GM21423 (cell line): Measurements from ENCODE around the gene CTTNBP2NL.
"Not testable (repeated sequence)": the region's sequence is repeated elsewhere in the genome, so short reads cannot be mapped to it uniquely, and the experiment has no call there.

Source experiments
- ATAC-seq: cut with Tn5 transposase; IDR thresholded peaks from one replicate; pipeline ENCODE4 v1.9.1; 2021; ENCODE audit warnings: mild to moderate bottlenecking, moderate library complexity; ENCODE audit not compliant: unreplicated experiment

CTTNBP2NL gene

DNA sequence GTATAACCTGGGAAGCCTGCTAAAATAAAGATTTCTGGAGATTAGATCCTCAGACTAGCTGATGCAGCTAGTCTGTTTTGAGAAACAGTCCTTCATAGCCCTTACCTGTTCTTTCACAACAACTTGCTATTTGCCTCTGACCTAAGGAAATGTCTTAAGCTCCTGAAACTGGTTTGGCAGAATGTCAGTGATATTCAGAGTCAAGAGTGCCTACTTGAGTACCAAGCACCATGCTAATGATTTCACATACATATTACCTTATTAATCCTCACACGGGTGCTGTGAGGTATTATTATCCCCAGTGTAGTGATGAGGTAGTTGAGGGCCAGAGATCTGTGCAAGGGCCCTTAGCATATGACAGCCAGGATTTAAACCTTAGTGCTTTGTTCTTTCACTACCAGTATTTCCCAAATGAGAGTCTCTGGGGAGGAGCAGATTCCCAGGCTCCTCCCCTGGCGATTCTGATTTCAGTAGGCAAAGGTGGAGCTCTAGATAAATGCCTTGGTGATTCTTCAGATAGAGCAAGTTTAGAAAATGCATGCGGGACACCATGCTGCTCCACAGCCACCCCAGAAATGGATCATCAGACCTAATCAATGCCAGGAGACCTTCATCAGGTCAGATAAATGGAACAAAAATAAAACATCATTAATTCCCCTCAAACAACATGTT lies 65.3 kb downstream of the CTTNBP2NL start:
- no peak for ATAC-seq

DNA sequence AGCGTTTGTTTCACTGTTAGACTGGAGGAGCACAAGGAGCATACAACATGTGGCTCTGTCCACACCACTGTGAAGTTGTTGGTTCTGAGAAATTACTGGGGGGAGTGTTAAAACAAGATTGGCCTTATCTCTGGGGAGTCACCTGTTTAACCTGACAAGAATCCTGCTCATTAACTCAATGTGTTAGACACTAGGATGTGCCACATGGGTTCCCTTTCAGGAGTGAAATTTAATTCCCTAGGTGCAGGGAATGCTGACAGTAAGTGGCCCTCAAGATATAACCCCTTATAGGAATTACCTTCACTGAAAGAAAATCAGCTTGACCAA lies 66.9 kb downstream of the CTTNBP2NL start:
- no peak for ATAC-seq

DNA sequence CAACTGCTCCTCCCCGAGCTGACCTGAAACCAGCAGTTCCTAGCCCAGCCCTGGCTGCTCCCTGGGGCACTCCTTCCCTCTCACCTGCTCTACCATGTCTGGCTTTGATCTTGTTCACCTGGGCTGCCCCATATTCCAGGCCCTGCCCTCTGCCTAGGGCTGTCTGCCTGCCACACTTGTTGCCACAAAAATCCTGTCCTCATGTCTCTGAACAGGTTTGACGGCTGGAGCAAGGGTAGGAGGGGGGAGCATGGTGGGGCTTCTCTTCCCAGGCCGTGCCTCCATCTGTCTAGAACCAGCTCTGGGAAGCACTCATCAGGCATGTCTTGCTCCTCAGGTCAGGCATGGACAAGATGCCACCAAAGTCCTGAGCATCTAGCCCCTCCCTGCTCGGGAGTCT lies 68.5 kb downstream of the CTTNBP2NL start:
- ATAC-seq, result no peak

DNA sequence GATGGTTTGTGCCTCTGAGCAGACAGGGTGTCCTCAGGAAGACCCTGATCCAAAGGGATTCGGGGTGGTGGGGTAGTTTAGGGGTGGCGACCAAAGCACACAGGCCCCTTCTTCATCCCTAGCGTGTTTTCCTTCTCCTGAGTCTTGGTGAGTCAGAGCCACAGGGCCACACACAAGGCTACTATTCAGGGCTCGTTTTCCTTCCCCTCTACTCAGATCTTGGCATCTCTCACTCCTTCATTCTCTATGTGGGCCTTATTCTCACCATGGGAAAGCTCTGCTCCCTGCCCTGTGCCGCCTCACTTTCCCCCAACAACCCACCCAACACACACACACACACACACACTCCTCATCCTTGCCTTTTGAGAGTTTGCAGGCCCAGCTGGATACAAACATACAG lies 69.1 kb downstream of the CTTNBP2NL start:
- ATAC-seq, result no peak

DNA sequence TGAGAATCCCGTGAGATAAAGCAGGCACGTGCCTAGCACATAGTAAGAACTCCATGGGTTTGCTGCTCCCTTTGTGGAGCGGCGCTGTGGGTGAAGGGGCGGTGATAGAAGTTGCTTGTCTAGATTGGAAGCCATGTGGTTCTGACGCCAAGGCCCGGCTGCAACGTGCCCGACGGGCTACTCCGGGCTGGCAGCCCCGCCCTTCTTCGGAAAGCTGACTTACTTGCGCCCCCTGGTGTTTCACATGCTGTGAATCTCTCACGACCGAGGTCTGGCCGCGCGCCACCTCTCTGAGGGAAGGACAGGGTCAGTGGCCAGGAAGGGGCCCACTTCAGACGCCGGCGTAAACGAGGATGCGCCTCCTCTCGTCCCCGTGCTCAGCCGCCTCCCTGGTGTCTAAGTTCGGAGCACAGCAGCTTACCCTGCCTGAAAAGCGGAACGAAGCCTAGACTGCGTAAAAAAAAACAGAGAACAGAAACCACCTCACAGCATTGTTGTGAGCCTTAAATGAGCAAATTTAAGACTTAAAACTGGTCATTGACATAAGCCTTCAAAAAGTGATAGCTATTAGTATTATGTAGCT lies 70.2 kb downstream of the CTTNBP2NL start:
- ATAC-seq, result peak; percentile 91

DNA sequence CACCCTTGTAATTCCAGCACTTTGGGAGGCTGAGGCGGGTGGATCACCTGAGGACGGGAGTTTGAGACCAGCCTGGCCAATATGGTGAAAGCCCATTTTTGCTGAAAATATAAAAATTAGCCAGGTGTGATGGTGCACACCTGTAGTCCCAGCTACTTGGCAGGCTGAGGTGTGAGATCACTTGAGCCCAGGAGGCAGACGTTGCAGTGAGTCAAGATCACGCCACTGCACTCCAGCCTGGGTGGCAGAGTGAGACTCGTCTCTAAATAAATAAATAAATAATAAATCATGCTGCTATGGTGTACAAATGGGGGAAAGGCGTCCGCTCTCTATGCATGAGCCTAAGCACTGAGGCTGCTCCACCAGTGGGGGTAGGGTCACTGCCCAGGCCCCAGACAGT lies 74.3 kb downstream of the CTTNBP2NL start:
- ATAC-seq, result not testable (repeated sequence)

DNA sequence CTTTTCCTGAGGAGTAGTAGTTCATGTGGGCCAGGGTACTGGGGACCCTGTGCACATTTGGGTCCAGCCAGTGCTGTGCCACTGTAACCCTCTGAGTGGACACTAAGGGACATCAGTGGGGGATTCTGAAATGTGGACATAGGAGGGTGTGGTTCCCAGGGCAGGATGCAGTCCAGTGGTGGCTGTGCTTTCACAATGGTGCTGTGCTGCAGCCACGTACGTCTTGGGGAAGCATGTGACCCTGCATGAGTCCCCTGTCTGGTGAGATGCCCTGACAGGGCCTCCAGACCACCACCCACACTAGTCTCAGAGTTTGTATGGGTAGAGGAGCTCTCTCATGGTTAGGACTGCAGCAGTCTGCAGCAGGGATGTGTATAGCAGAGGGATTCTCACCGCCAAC lies 75.0 kb downstream of the CTTNBP2NL start:
- no peak for ATAC-seq

DNA sequence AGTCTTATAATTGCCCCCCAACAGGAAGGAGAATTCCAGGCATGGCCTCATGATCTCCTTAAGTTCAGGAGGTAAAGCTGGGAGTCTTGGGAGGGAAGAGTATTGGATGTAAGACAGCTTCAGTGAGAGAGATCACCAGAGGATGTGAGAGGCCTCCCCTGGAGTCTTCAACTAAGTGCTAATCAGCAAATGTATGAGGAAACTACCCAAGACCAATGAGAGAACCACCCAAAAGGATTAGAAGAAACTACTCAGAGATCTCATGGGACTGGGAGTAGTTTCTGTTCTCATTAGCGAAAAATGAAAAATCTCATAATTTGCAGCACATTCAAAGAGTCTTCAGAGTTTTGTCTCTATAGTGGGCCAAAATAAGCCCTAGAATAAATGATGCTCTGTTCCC lies 76.1 kb downstream of the CTTNBP2NL start:
- ATAC-seq, result no peak

DNA sequence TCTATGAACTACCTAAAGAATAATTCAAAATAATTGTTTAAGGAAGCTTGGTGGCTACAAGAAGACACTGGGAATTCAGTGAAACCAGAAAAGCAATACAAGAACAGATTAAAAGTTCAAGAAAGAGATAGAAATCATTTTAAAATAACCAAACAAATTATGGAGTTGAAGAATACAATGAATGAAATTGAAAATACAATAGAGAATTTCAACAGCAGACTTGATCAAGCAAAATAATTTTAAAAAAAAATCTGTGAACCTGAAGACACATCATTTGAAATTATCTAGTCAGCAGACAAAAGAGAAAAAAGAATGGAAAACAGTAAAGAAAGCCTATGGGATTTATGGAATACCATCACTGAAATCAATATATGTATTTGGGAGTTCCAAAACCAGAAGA lies 81.5 kb downstream of the CTTNBP2NL start:
- no peak for ATAC-seq

DNA sequence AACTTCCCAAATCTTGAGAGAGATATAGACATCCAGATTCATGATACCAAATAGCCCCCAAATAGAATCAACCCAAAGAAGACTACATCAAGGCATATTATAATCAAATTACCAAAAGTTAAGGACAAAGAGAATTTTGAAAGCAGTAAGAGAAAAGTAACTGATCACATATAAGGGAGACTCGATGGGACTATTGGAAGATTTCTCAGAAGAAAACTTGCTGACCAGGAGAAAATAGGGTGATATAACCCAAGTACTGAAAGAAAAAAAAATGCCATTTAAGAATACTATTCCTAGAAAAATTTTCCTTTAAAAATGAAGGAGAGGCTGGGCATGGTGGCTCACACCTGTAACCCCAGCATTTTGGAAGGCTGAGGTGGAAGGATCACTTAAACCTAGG lies 82.3 kb downstream of the CTTNBP2NL start:
- ATAC-seq, result no peak

DNA sequence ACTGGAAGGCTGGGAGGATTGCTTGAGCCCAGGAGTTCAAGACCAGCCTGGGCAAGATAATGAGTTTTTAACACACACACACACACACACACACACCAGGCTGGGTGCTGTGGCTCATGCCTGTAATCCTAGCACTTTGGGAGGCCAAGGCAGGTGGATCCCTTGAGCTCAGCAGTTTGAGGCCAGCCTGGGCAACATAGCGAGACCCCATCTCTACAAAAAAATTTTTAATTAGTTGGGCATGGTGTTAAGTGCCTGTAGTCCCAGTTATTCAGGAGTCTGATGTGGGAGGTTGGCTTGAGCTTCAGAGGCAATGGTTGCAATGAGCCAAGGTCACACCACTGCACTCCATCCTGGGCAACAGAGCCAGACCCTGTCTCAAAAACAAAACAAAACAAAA lies 90.0 kb downstream of the CTTNBP2NL start:
- not testable (repeated sequence) for ATAC-seq

DNA sequence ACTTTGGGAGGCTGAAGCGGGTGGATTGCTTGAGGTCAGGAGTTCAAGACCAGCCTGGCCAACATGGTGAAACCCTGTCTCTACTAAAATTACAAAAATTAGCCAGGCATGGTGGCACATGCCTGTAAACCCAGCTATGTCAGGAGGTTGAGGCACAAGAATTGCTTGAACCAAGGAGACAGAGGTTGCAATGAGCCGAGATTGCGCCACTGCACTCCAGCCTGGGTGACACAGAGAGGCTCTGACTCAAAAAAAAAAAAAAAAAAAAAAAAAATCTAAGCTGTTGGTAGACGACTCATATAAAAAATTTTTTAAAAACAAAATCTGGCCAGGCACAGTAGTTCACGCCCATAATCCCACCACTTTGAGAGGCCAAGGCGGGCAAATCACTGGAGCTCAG lies 91.7 kb downstream of the CTTNBP2NL start:
- ATAC-seq, result not testable (repeated sequence)

DNA sequence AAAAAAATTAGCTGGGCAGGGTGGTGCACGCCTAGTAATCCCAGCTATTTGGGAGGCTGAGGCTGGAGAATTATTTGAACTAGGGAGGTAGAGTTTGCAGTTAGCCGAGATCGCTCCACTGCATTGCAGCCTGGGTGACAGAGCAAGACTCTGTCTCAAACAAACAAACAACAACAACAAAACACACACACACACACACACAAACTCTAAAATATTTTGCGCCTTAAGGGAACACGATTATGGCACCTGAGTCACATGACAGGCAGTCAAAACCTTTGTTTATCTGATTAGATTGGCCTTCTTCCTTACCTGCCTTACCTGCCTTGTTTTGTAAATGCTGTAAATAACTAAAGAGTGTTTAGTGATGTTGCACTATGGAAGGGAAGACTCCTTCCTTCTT lies 92.1 kb downstream of the CTTNBP2NL start:
- ATAC-seq, result no peak

DNA sequence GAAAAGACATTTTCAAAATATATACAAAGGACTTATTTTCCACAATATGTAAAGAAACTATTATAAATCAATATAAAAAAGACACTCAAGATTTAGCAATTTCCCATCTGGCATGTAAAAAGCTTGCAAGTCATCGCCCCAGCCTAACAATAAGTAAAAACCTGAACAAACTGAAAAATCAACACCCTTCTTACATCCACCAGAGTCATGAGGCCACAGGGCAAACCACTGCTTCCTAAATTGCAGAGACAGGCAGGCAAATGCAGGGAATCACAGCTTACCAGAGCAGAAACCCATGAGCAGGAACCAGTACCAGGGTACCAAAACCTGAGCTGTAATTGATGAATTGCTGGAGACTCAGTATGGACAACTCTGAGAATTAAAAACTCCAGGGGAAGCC lies 96.1 kb downstream of the CTTNBP2NL start:
- ATAC-seq, result no peak

DNA sequence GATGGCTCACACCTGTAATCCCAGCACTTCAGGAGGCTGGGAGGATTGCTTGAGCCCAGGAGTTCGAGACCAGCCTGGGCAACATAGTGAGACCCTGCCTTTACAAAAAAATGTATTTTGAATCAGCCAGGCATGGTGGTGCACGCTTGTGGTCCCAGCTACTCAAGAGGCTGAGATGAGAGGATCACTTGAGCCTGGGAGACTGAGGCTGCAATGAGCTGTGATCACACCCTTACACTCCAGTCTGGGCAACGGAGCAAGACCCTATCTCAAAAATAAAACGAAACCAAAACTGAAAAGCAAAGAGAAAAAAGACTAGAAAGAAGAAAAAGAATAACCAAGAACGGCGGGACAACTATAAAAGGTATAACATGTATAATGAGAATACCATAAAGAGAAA lies 97.3 kb downstream of the CTTNBP2NL start:
- no peak for ATAC-seq

DNA sequence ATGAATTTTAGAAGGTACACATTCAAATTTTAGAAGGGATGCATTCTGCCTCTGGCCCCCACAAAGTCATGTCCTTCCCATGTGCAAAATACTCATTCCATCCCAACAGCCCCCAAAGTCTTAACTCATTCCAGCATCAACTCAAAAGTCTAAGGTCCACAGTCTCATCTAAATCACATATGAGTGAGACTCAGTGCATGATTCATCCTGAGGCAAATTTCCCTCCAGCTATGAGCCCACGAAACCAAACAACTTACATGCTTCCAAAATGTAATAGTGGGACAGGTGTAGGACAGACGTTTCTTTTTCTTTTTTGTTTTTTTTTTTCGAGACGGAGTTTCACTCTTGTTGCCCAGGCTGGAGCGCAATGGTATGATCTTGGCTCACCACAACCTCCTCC lies 100.3 kb downstream of the CTTNBP2NL start:
- no peak for ATAC-seq

DNA sequence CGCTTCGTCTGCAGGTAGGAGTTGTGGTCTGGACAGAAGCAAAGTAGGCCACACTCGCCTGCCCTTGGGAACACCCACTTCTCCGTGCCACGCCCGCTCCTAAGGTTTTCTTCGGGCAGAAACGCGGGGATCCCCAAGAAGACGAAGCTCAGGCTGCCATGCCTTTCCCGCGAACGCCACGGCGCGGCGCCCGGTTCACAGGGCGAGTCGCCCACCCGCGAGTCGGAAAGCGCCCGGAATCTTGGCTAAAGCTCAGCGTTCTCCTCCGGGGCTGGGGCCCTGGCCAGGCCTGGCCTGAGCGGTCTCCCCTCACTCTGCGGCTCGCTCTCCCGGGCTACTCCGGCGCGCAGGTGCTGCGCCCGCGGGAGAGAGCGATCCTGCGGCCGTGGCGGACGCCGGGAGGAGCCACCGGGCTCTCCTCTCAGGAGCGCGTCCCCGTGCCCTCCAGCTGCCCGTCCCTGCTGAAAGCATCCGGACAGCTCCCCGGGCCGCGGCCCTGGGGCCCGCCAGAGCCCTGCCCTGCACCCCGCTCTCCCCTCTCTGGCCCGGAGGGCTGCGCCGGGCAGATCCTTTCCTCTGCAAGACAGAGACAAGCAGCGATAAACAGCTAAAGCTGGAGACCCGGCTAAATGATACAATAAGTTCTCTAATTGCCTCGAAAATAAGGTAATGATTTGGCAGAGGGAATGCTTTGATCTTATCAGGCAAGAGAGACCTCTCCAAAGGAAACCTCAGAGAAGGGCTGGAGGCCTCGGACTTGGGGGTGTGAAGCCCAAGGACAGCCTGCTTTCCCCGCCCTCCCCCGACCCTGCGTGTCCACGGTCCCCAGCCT lies 106.0 kb downstream of the CTTNBP2NL start:
- ATAC-seq, result no peak

DNA sequence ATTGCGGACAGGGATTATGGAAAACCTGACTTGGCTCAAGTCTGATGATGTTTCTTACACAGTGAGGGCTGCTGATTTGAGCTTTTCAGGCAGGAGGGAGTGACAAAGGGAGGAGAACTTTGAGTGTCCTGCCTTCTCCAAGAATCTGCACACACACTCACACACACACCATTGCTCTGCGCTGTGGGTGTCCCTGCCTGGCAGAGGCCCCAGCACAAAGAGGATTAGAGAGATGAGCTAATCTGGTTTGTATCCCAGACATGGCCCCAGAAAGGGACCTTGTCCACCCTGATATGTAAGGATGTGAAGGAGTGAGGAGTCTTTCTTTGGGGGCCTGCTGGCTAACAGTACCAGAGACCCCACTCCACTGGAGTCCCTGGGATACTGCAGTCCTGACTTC lies 106.8 kb downstream of the CTTNBP2NL start:
- no peak for ATAC-seq

DNA sequence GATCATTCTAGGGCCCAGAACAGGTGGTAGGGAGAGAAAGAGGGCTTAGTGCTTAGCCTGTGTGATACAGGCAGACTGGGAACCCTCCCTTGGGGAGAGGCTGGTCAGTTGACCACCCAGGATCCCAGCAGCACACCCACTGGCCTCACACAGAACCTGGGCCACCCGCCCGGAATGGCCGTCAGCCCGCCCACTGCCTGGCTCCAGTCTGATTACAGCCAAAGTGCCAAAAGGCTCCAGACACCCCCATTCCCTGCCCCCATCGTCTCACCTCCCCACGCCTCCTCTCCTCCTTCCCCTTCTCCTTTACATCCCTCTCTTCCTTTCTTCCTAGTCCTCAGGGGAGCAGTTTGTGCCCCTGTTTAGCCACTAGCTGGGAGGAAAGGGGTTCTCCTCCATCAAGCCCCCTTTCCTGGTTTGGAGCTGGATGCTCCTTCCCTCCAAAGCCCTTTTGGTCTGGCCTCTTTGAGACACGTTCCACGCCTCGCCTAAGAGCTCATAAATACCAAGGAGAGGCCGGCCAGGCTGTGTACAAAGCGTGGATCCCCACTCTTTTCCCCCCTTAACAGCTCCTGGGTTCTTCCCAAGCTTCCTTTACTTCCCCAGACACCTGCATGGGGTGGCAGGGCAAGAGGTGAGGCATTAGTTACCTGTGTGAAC lies 108.1 kb downstream of the CTTNBP2NL start:
- ATAC-seq, result no peak

DNA sequence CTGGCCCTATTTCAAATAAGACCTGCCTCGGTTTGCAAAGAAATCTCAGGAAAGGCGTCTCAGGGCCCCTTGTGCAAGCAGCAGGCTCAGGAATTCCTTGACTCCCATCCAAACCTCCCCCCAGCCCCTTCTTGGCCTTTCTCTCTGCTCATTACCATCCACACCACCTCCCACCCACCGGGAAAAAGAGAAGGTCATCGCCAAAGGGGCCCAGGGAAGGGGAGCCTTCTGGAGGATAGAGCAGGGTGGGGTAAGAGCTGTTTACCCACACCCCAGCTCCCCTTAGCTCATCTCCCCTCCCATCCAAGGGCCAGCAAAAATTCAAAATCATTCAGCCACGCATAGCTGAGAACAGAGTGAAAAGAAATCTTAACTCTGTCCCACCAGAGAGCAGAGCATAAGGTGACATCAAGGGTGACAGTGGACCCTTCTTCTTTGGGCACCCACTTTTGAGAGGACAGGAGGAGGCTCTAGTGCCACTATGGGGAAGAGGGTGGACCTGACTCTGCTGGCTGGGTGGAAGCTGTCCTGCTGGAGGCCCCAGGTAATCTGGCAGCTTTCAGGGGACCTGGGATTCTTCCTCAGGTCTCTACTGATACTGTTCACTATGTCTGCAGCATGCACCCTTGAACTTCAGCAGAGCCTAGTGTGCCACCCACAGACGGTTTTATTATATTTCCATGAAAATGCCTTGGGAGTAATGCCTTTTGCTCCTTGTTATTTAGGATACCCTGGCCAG lies 108.8 kb downstream of the CTTNBP2NL start:
- ATAC-seq, result no peak

DNA sequence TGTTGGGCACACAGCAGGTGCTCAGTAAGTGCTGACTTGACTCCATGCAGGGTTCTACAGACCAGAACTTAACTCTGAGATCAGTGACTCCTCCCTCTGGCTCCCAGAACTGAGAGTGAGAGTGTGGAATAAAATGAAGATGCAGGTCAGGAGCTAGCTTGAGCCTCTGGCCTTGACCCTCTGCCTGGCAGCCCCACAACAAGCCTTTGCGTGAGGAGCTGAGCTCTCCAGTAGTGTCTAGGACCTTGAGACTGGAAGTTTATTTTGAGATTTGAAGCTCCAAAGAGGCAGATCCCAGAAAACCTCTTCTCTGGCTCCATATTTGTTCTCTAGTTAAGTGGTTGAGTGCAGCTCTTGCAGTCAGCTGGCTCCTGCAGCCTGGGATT lies 109.4 kb downstream of the CTTNBP2NL start:
- ATAC-seq, result no peak
